Lower lobe of right lung (tissue), 2 donors: ENCODE measurements around the gene COL4A2. TPM values are rescaled to one million over a fixed set of nuclear protein-coding genes. Genes with fewer than 3 reads are reported as not detected.

Experiments used
- ATAC-seq, 2 donors: fragments of 200-7000 bp; cut with Tn5 transposase; one replicate each; pipeline ENCODE4 v1.9.1; 2020 to 2022; ENCODE audit warnings: mild to moderate bottlenecking in 2 of 2, moderate library complexity in 2 of 2
- DNase-seq: peaks from one replicate; pipeline ENCODE4 v3.0.0-alpha.2; 2020
- H3K27ac ChIP-seq: fragments of 200-600 bp; one replicate; pipeline ENCODE4 v1.8.0; 2022
- H3K27me3 ChIP-seq: fragments of 200-600 bp; one replicate; pipeline ENCODE4 v1.8.0; 2022; ENCODE audit warnings: low read depth
- H3K36me3 ChIP-seq: fragments of 200-600 bp; one replicate; pipeline ENCODE4 v1.8.0; 2022; ENCODE audit warnings: mild to moderate bottlenecking
- H3K4me1 ChIP-seq: fragments of 200-600 bp; one replicate; pipeline ENCODE4 v1.8.0; 2022
- H3K4me3 ChIP-seq: fragments of 200-600 bp; one replicate; pipeline ENCODE4 v1.8.0; 2022; ENCODE audit warnings: mild to moderate bottlenecking
- H3K9me3 ChIP-seq: fragments of 200-600 bp; one replicate; pipeline ENCODE4 v1.8.0; 2022
- CTCF ChIP-seq: fragments of 200-600 bp; IDR thresholded peaks from one replicate; pipeline ENCODE4 v1.8.0; 2022; ENCODE audit warnings: antibody characterized with exemption, mild to moderate bottlenecking
- intact Hi-C: fragments of 100-400 bp; cut with DNase I; formaldehyde crosslinking; loops from one replicate; pipeline ENCODE4 v1.11.0; 2022
- total RNA-seq: library from RNA; stranded (reverse); fragmentation: NEBNext Ultra II Directional; extraction: Animal tissue kit (Norgen Biotek cat#: 25700); gene quantifications from one replicate; pipeline ENCODE4 v1.2.1, GENCODE V29; 2021
- donor health status: DM: no; HTN: yes; CAD: no; lungs with severe emphysema.

The COL4A2 gene
- total RNA-seq, 1 donor from 2014 or later = 185 TPM

DNA sequence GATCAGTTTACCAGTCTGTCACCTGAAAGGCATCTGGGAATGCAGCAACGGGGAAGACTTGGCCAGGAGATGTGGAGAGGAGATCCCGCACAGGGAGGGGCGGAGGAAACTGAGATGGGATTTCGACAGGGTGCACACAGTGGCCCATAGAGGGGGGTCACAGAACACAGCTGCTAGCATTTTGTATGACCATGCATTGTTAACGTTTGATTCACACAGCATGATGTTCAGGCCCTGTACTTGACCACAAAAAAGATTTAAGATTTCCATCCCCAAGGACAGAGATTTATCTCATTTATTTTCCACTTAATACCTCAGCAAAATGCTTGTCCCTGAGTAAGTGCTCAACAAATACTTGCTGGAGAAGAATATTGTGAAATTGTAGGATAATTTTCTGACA is 191.2 kb downstream of the COL4A2 start:
- Histone ChIP-seq H3K4me1 (no peaks in the 10 kb centered on the region), H3K36me3 (peaks cover 82% of the 10 kb centered on the region), H3K27me3 (no peaks in the 10 kb centered on the region), H3K4me3 (no peak overlapping the region), H3K9me3 (no peaks in the 10 kb centered on the region), H3K27ac (no peak overlapping the region)
- intact Hi-C loops = no loop called here
- no peak for TF ChIP-seq CTCF
- no peak for DNase-seq
- no peak for ATAC-seq

DNA sequence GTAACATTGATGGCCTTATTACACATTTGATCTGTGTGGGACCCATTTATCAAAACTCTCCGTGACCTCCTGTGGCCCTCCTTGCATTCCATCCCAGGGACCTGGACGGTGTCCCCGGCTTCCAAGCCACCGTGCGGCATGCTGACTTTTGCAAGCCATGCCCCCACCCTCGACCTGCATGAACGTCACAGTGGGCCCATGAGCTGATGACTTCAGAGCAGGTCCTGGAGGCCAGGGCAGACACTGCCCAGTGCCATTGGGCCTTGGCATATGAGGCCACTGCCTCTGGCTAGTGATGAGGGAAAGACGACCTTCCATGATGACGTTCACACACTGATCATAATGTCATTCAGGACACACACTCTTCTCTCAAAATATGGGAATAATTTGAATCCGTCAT is 191.7 kb downstream of the COL4A2 start:
- Histone ChIP-seq H3K36me3 (peaks cover 82% of the 10 kb centered on the region), H3K4me3 (no peak overlapping the region), H3K27me3 (no peaks in the 10 kb centered on the region), H3K4me1 (no peaks in the 10 kb centered on the region), H3K9me3 (no peaks in the 10 kb centered on the region), H3K27ac (no peak overlapping the region)
- intact Hi-C loops = no loop called here
- TF ChIP-seq CTCF = no peak
- ATAC-seq = no peak
- no peak for DNase-seq

- TF ChIP-seq CTCF = no peak
- Histone ChIP-seq H3K4me1 (no peaks in the 10 kb centered on the region), H3K36me3 (peaks cover 86% of the 10 kb centered on the region), H3K27me3 (no peaks in the 10 kb centered on the region), H3K4me3 (no peak overlapping the region), H3K27ac (no peak overlapping the region), H3K9me3 (no peaks in the 10 kb centered on the region)
- no peak for DNase-seq
- ATAC-seq = no peak
- intact Hi-C loops = no loop called here
Measured at GRCh38 chr13:110499621-110500281, 192.7 kb downstream of the COL4A2 start.

GRCh38 chr13:110500341-110500740 is 193.3 kb downstream of the COL4A2 start:
- intact Hi-C loops = no loop called here
- no peak for TF ChIP-seq CTCF
- Histone ChIP-seq H3K27ac (no peak overlapping the region), H3K9me3 (no peaks in the 10 kb centered on the region), H3K4me3 (no peak overlapping the region), H3K36me3 (peaks cover 86% of the 10 kb centered on the region), H3K4me1 (no peaks in the 10 kb centered on the region), H3K27me3 (no peaks in the 10 kb centered on the region)
- ATAC-seq (no peak), DNase-seq (no peak)

DNA sequence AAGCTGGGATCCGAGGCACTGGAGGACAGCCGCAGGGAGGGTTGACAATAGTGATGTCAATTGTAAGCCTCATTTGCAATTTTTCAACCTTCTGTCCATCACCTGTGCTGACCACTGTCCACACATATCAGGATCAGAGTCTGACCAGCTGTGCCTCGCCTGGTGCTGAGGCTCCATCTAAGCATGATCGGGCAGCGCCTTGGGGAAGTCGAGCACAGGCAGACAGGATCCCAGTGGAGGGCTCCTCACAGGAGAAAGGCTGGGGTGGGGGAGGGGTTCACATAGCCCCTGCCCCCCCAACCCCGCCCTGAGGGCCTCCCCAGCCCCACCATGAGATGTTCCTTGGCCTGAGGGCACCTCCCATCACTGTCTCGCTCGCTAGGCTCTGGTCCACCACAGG is 194.1 kb downstream of the COL4A2 start:
- TF ChIP-seq CTCF = no peak
- no peaks in the 10 kb centered on the region for H3K27me3 ChIP-seq
- H3K4me3 ChIP-seq = no peak overlapping the region
- peaks cover 81% of the 10 kb centered on the region for H3K36me3 ChIP-seq
- ATAC-seq (no peak), DNase-seq (no peak)
- no peak overlapping the region for H3K27ac ChIP-seq
- no peaks in the 10 kb centered on the region for H3K9me3 ChIP-seq
- intact Hi-C loops = no loop called here
- no peaks in the 10 kb centered on the region for H3K4me1 ChIP-seq
